ENCODE data around the gene SLC25A47. TPM values are rescaled to one million over a fixed set of nuclear protein-coding genes. Genes with fewer than 3 reads are reported as not detected.

The SLC25A47 gene
- total RNA-seq, 4 donors from 2014 or later = not detected

- Histone ChIP-seq H3K27ac (peak overlapping the region in 1 of 3 donors; percentile 7), H3K4me3 (replicated peaks in 1 of 3) (no peak overlapping the region), H3K27me3 (no peaks in the 10 kb centered on the region), H3K9me3 (no peaks in the 10 kb centered on the region), H3K36me3 (peaks cover 24 to 27% of the 10 kb centered on the region in 2 donors), H3K4me1 (no peaks in the 10 kb centered on the region)
- TF ChIP-seq POLR2A (IDR thresholded peaks at IDR 0.05) (no peak), CTCF (IDR thresholded peaks at IDR 0.05) (no peak)
- no peak for DNase-seq
- intact Hi-C loops (cut with DNase I) = no loop called here
- WGBS, 2 donors = 94% methylated on average over 5 of the region's 5 CpGs
Measured at GRCh38 chr14:100361626-100362025, 38.5 kb downstream of the SLC25A47 start.

- no peaks in the 10 kb centered on the region for H3K4me1 ChIP-seq
- peak overlapping the region in 1 of 3 donors; percentile 7 for H3K27ac ChIP-seq
- intact Hi-C loops (cut with DNase I) = no loop called here
- no peak overlapping the region for H3K4me3 ChIP-seq (replicated peaks in 1 of 3)
- H3K36me3 ChIP-seq = peaks cover 24 to 31% of the 10 kb centered on the region in 2 donors
- WGBS, 2 donors = 93 to 98% methylated on average over 1 of the region's 1 CpG
- no peak for TF ChIP-seq CTCF (IDR thresholded peaks at IDR 0.05)
- no peak for TF ChIP-seq POLR2A (IDR thresholded peaks at IDR 0.05)
- H3K27me3 ChIP-seq = no peaks in the 10 kb centered on the region
- DNase-seq = no peak
- no peaks in the 10 kb centered on the region for H3K9me3 ChIP-seq
Measured at GRCh38 chr14:100362311-100362927, 39.3 kb downstream of the SLC25A47 start.

- TF ChIP-seq CTCF (IDR thresholded peaks at IDR 0.05) = no peak
- TF ChIP-seq POLR2A (IDR thresholded peaks at IDR 0.05) = no peak
- no peaks in the 10 kb centered on the region for H3K4me1 ChIP-seq
- H3K36me3 ChIP-seq = peaks cover 28 to 33% of the 10 kb centered on the region in 2 donors
- DNase-seq = no peak
- H3K27ac ChIP-seq = no peak overlapping the region
- intact Hi-C loops (cut with DNase I) = no loop called here
- H3K27me3 ChIP-seq = no peaks in the 10 kb centered on the region
- H3K9me3 ChIP-seq = no peaks in the 10 kb centered on the region
- WGBS, 2 donors = 98 to 99% methylated on average over 2 of the region's 2 CpGs
- H3K4me3 ChIP-seq (replicated peaks in 1 of 3) = no peak overlapping the region
Measured at GRCh38 chr14:100363053-100363452, 39.9 kb downstream of the SLC25A47 start.

- WGBS, 2 donors = 79 to 83% methylated on average over 1 of the region's 1 CpG
- Histone ChIP-seq H3K36me3 (peaks cover 28 to 34% of the 10 kb centered on the region in 2 donors), H3K27ac (no peak overlapping the region), H3K9me3 (no peaks in the 10 kb centered on the region), H3K4me1 (no peaks in the 10 kb centered on the region), H3K27me3 (no peaks in the 10 kb centered on the region), H3K4me3 (replicated peaks in 1 of 3) (no peak overlapping the region)
- intact Hi-C loops (cut with DNase I) = no loop called here
- TF ChIP-seq POLR2A (IDR thresholded peaks at IDR 0.05) (no peak), CTCF (IDR thresholded peaks at IDR 0.05) (no peak)
- no peak for DNase-seq
Measured at GRCh38 chr14:100364403-100364802, 41.3 kb downstream of the SLC25A47 start.

- Histone ChIP-seq H3K27me3 (no peaks in the 10 kb centered on the region), H3K9me3 (no peaks in the 10 kb centered on the region), H3K36me3 (peaks cover 19 to 21% of the 10 kb centered on the region in 2 donors), H3K4me1 (no peaks in the 10 kb centered on the region), H3K4me3 (replicated peaks in 1 of 3) (no peak overlapping the region), H3K27ac (no peak overlapping the region)
- TF ChIP-seq CTCF (IDR thresholded peaks at IDR 0.05) (no peak), POLR2A (IDR thresholded peaks at IDR 0.05) (no peak)
- intact Hi-C loops (cut with DNase I) = no loop called here
- WGBS, 2 donors = 91 to 93% methylated on average over 6 to 7 of the region's 7 CpGs
- no peak for DNase-seq
Measured at GRCh38 chr14:100365741-100366140, 42.6 kb downstream of the SLC25A47 start.
